Central memory CD4-positive, alpha-beta T cell (primary cell): Measurements from ENCODE around the gene CLDN5.
"Not testable (repeated sequence)": the region's sequence is repeated elsewhere in the genome, so short reads cannot be mapped to it uniquely, and the experiment has no call there.

ENCODE experiments used
- DNase-seq: peaks from one replicate; pipeline ENCODE4 v3.0.0; 2022
- total RNA-seq, 3 experiments: gene quantifications; one replicate each; lab custom pipeline; 2026; lab: John Stamatoyannopoulos, UW

Gene CLDN5, protein sequence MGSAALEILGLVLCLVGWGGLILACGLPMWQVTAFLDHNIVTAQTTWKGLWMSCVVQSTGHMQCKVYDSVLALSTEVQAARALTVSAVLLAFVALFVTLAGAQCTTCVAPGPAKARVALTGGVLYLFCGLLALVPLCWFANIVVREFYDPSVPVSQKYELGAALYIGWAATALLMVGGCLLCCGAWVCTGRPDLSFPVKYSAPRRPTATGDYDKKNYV
- 0 to 0.11 (median 0.04) reads per million in 3 experiments for total RNA-seq

DNA sequence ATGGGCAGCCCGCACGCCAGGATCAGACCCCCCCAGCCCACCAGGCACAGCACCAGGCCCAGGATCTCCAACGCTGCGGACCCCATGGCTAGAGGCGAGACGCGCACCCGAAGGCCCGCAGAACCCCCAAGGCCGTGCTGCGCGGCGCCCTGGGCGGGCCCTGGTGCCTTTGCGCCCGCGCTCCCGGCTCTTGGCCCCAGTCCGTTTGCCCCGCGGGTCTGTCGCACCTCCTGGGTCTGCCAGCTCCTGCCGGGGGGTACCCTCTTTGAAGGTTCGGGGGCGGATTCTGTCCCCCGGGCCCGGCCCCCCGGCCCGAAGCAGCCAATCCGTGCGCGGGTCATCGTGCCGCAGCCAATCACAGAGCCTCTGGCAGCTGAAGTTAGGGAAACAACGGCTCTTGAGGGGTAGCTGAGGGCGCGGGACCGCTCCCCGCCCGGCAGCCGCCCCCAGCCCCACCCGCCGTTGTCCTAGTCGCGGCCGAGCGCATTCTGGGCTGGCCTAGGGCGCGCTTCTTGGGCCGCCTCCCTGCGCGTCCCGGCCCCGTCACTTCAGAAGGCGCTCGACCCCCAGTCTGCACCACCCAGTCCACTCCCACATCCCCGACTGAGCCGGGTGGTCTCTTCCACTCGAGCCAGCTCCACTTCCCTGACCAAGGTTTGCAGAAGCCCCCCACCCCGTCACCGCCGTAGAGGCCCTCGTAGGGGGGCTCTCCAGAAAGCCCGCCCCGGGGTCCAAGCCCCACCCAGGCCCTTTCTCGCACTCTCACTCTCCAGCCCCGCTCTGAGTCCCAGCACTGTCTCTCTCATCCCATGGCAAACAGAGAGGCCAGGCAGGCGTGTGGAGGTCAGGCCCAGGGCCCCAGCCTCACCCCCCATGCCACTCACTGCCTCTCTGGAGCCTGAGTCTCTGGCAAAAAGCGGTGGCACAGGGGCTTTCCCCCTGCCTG is at the start of gene CLDN5:
TSS of gene CLDN5 (minus strand) at position 241 of the 946 bp plus-strand sequence. CDS start at position 86, 155 bp downstream.
- DNase-seq, result no peak

DNA sequence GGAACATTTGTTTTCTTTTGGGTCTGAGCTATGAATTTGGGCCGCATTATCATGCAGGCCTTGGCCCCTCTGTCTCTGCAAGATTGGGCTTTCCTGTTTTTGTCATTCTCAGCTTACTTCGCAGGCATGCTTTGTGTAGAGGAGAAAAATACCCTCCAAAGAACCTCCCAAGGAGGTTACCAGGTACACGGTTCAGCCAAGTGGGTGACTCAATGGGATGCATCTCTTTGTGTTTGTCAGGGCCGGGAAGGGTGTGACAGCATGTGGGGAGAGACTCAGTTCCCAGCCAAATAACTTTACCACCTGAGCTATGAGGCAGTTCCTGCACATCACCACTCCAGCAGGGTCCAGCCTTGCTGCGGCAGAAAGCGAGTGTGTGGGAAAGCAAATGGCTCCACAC is 47.8 kb upstream of the CLDN5 start:
- no peak for DNase-seq

DNA sequence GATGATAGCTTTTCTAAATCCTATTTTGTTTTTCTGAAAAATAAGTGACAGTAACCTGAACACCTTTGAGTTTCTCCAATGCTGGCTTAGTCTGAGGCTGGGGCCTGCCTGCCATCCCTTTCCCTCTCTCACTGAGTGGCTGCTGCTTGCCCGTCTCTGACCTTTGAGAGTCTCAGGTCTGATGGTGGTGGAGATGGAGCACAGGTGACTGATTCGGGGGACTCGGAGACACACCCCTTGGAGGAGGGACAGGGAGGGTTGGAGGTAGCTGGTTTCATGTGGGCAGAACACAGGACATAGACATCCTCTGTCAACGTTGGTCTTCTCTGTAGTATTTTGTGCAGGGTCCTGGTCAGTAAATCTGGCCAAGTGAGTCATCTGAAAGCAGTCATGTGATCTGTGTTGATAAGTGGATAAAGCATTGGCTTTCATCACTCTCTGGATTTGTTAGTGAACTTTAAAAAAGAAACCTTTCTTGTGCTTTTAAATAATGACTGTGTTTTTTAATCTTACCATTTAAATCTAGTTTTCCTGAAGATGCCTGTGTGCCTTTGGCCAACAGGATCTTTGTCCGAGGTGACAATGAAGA is 47.1 kb upstream of the CLDN5 start:
- DNase-seq, result no peak

DNA sequence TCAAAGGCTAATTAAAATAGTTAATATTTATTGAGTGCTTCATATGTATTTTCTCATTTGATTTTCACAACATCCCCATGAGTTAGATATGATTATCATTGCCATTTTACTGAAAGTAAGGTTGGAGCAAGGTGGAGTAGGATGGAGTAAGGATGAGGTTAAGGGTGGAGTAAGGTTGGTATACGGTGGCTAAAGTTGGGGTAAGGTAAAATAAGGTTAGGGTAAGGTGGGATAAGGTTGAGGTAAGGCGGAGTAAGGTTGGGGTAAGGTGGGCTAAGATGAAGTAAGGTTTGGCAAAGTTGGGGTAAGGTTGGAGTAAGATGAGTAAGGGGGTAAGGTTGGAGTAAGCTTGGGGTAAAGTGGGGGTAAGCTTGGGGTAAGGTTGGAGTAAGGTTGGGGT is 45.8 kb upstream of the CLDN5 start:
- no peak for DNase-seq

DNA sequence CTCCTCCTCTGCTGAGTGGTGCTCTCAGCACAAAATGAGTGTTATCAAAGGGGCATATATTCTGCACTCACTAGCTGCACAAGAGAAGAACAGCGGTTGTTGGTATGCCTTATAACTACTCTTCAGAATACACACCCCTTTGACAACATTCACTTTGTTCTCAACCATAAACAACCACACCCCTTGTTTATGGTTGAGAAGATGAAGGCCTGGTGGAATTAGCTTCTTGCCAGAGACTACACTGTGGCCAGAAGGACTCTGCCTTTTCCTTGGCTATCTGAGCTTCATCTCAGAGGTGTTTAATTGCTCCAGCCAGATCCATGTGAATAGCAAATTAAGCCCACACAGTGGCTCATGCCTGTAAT is 45.0 kb upstream of the CLDN5 start:
- DNase-seq, result no peak

DNA sequence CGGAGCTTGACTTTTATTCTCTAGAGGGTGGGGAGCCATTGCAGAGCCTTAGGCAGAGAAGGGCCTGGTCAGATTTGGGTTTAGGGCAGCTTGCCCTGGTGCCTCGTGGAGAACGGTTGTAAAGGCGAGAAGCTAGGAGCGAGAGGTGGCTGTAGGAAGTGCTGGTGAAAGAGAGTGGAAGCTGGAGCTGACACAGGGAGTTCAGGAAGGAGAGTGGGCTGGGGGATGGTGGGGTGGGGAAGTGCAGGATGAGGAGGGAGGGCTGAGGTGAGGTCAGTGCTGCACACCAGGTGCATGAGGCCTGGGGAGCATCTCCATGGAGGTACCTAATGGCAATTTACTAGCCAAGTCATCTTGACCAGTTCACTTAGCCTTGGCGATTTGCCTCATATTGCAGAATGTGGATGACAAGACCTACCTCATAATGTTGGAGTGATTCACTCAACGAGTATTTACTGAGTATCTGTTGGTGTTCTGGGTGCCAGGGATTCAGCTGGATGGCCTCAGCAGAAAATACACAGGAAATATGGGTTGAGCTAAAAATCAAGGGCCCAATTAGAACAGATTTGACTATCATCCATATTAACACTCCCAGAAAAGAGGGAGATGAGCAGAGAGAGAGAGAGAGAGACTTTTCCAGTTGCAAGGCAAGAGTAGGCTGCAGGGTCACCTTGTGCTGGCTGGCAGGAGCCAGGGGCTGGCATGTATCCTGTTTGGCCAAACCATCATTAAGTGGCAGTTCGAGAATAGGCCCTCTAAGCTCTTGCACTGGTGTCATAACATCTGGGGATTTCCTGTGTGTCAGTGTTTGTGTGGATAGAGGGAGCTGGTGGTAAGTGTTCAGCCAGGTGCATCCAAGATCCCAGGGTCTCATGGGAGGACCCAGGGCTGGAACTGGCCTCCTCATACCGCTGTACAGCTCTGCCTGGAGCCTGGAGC is 44.4 kb upstream of the CLDN5 start:
- no peak for DNase-seq

DNA sequence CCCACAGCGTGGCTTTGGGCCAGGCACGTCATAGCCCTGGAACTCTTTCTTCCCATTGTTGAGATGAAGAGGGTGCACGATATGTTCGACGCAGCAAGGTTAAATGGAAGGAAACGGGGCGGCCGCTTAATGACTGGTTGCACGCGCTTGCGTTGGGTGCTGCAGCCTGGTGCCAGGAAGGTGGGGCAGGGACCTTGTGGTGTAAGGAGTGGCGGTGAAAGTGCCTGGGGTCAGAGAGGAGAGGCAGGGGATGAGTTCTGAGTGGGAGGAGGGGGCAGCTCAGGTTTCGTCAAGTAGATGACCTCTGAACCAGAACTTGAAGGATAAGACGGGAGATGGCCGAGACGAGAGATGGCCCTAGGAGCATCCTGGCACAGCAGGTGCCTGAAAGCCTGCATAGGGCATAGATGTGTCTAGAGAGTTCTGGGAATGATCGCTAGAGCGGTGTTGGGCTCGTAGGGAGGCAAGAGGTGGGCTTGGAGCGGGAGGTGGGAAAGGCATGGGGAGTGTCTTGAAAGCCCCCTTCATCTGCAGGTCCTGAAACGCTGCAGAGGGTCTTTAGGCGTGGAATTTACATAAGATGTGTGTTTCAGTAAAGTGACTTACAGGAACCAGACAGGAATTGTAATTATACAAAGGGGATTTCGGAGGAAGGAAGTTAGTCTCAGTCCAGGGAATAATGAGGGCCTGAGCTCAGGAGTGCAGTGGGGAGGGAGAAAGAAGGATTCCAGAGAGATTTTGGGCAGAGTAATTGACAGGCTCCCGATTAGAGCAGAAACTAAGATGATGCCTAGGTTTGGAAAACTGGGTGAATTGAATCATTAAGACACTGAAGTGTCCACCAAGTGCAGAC is 43.2 kb upstream of the CLDN5 start:
- no peak for DNase-seq

DNA sequence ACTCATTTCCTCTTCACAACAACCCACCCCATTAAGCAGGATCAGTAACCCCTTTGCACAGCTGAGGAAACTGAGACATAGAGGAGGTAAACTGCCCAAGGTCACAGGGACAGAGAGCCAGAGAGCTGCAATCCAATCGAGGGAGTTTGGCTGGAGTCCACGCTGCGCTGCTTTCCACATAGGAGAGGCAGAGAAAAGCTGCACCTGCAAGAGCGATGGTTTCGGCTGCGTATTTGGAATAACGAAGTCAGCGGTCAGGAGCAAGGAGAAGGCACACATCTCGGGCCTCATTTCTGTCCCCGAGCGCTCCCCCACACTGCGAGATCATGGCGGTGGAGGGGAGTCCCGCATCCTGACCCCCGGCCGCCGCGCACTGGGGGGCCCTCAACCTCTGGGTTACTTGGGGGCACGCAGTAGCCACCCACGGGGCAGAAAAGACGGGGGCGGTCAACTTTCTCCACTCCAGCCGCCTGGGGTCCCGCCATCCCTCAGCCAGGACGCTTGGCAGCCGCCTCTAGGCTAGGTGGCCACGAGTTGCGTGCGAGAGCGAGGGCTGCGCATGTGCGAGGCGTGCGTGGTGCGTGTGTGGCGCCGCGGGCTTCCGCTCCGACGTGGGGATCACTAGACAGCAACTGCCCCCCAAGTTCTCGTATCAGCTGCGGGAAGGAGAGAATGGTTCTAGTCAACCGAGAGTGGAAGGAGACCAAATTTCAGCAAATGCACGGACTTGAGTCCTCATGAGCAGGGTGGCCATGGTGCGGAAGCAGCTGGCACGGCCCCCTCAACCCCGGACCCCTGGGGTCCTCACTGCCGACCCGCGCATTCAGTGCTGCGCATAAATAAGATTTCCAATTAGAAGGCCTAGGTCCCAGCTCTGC is 42.3 kb upstream of the CLDN5 start:
- no peak for DNase-seq

DNA sequence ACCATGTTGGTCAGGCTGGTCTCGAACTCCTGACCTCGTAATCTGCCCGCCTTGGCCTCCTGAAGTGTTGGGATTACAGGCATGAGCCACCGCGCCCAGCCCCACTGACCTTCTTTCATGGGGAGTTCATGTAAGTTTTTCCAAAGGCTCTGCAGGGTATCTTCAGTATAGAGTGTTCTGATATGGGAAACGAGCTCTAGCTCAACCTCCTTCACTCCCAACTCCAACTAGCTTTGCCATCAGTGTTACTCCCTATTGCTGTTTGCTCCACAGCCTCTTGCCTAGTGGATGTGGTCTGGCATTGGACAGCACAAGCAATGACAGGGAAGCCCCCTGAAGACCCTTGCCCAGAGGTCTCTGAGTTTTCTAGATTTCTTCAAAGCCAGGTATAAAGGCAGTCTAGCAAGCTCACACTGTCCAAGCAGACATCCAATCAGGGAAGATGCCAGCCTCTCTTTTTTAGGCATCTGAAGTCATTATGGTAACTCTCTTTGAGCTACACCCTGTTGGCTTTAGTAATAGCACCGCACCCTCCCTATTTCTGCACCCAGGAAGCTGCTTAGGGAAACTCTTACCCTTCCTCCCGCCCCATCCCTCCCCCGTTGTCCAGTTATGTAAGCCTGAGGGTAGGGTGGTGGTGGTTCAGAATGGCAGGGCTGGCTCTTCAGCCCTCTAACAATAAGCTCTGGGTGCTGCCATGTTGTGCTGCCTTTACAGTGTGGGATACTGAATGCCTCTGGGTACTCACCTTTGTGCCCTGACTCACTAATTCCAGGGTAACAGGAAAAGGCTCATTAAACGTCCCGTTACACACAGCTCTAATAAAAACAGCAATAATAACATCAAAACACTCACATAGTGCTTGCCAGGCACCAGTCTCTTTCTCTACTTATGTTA is 41.4 kb upstream of the CLDN5 start:
- no peak for DNase-seq

DNA sequence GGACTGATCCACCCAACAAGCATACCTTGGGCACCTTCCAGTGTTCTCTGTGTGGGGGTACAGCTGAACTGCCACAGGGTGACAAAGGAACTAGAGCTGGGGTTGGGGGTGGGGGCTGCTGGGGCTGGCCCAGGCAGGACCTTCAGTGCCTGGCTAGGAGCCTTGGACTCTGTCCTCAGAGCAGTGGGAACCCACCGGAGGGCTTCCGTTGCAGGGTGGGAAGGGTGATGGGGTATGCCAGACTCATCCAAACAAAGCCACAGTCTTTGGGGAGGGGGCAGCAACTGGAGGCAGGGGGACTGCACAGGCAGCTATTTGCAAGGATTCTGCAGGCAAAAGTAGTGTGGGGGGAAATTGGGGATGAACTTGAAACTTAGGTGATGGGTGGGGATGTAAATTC is 35.7 kb upstream of the CLDN5 start:
- DNase-seq, result no peak

DNA sequence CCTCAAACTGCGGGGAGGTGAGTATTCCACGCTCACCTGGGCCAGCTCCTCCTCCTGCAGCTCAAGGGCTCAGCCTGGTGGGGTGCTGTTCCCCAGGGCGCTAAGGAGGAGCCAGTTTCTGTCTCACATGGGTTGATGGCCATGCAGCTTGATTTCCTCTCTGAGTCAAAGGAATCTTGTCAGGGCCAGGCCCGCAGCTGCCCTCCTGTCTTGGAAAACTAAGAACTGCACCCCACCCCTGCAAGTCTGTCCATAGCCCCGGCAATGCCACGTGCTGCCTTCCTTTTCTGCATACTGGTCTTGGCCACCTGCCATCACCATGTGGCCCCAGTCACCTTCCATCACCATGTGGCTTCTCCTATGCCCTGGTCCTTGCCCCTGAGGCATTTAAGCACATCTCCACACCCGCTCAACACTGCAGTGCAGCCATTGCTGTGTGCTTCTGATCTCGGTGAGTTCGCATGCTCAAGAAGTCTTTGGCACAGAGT is 35.2 kb upstream of the CLDN5 start:
- DNase-seq, result no peak

DNA sequence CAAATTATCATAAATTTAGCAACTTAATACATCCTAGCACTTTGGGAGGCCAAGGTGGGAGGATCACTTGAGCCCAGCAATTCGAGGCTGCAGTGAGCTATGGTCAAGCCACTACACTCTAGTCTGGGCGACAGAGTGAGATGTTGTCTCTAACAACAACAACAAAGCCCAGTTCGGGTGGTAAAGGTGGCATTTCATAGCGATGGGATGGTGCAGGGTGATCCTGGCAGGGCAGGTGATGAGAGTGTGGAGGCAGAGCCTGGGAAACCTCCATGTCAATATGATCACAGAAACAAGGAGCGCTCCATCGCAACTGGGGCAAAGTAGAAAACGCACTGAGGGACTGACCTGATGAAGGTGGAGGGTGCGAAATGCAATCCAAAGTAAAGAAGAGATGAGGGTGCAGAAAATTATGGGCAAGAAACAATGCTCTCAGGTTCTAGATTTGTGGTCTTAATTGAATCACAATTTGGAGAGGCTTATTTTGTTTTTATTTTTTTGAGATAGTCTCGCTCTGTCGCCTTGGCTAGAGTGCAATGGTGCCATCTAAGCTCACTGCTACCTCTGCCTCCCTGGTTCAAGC is 32.8 kb upstream of the CLDN5 start:
- DNase-seq, result no peak

DNA sequence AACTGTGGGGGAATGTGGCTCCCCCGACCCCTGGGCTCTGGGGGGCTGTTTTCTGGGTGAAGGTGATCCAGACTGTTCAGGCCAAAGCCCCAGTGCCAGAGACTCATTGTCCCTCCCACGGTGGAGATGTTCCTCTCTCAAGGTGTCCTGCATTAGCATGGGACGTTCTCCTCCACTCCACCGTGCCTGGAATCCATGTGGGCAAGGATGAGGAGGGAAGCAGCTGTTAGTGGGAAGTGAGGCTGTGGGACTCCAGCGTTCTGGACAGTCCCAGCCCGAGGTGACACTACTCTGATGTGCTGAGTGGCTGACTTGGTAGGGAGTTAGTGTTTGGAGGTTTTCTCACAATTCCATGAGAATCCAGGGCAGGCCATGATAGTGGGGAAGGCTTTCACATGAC is 31.4 kb upstream of the CLDN5 start:
- DNase-seq, result no peak

DNA sequence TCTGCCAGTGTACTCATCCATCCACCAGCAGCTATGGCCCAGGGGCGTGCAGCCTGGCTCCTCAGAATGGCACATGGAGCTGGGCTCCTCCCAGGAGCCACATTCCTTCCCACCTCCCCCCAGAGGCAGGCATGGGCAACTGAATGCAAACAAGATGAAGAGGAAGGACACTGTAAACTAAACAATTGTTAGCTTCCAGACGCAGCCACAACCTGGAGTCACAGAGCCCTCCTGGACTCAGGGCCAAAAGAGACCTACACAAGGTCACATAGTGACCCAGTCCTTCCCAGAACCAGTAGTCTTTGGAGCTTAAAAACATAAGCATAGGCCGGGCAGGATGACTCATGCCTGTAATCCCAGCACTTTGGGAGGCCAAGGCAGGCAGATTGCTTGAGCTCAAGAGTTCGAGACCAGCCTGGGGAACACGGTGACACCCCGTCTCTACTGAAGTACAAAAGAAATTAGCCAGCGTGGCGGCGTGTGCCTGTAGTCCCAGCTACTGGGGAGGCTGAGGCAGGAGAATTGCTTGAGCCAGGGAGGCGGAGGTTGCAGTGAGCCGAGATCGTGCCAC is 30.7 kb upstream of the CLDN5 start:
- DNase-seq, result no peak

DNA sequence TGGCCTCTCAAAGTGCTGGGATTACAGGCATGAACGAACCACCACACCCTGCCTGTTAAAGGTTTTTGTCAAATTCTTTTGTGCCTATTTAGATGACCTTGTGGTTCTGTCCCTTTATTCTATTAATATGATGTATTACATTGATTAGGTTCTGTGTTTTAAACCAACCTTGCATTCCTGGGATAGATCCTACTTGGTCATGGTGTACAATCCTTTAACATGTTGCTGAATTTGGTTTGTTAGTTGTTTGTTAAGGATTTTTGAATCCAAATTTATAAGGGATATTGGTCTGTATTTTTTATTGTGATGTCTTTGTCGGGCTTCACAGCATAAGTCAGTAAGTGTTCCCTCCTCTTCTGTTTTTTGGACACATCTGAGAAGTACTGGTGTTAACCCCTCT is 29.0 kb upstream of the CLDN5 start:
- DNase-seq, result no peak

DNA sequence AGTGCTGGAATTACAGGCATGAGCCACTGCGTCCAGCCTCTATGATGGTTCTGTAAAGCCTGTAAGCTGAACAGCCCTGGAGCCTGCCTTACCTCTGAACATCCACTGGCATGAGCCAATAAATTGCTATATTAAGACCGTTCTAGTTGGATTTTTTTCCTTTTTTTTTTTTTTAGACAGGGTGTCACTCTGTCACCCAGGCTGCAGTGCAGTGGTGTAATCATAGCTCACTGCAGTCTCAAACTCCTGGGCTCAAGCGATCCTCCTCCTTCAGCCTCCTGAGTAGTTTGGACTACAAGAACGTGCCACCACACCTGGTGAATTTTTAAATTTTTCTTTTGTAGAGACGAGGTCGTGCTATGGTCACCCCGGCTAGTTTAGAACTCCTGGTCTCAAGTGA is 26.2 kb upstream of the CLDN5 start:
- DNase-seq, result no peak

DNA sequence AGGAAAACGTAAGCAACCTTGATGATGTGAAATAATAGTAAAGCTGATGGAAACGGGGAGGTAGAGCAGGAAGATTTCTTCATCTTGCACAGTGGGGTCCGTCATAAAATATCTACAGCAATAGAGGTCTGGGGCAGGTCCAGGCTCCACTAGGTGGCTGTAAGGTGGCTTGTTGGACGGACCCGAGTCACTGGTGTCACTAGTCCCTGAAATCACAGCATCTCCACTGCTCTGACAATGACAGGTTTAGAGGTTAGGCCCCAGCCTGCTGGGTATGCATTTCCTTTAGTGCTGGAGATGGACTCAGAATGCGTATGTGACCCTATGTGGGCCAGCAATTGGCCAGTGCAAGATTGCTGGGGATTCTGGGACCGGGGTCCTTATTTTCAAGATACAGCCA is 25.2 kb upstream of the CLDN5 start:
- DNase-seq, result no peak

DNA sequence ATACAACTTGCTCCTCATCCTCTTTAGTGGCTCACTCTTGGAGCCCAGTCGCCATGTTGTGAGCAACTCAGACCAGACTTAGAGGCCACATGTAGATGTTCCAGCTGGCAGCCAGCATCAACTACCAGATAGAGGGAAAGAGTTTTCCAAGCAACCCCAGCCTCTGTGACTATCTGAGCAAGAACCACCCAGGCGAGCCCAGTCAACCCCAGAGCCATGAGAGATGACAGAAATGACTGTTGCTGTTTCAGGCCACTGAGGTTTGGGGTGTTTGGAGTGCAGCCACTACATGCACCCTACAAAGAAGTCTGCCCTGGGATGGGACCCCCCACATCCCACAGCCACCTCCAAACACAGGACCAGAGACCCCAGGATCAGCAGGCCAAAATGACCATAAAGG is 24.8 kb upstream of the CLDN5 start:
- no peak for DNase-seq

DNA sequence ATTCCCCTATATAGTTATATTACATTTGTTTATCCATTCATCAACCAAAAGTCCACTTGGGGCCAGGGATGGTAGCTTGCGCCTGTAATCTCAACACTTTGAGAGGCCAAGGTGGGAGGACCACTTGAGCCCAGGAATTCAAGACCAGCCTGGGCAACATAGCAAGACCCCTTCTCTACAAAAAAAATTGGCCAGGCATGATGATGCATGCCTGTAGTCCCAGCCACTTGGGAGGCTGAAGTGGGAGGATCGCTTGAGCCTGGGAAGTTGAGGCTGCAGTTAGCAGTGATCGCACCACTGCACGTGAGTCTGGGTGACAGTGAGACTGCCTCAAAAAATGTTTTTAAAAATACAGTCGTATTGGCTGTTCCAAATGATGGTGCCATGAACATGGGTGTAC is 24.2 kb upstream of the CLDN5 start:
- DNase-seq, result not testable (repeated sequence)
